Right lobe of liver (tissue), 6 donors: ENCODE data around the gene POLR2J2. TPM values are rescaled to one million over a fixed set of nuclear protein-coding genes. Genes with fewer than 3 reads are reported as not detected.
"Not testable (repeated sequence)": the region's sequence is repeated elsewhere in the genome, so short reads cannot be mapped to it uniquely, and the experiment has no call there.

ENCODE experiments used
- ATAC-seq, 4 donors: fragments of 200-7000 bp; cut with Tn5 transposase; one replicate each; pipeline ENCODE4 v1.9.1; 2020; ENCODE audit warnings: mild to moderate bottlenecking in 4 of 4, moderate library complexity in 4 of 4
- DNase-seq, 3 donors: peaks; one replicate each; pipeline ENCODE4 v3.0.0-alpha.2; 2020
- H3K27ac ChIP-seq, 3 donors: fragments of 200-600 bp; one replicate each; pipeline ENCODE4 v1.8.0; 2022
- H3K27me3 ChIP-seq, 2 donors: fragments of 200-600 bp; one replicate each; pipeline ENCODE4 v1.8.0; 2022
- H3K36me3 ChIP-seq, 4 donors: fragments of 200-600 bp; sonication (generic) in 1 of 4; one replicate each; pipeline versions ENCODE4 v1.5.1 to v1.8.0; 2017 to 2022; ENCODE audit warnings: control low read depth in 1 of 4
- H3K4me1 ChIP-seq, 4 donors: fragments of 200-600 bp; sonication (generic) in 1 of 4; one replicate each; pipeline versions ENCODE4 v1.5.1 to v1.8.0; 2017 to 2022; ENCODE audit warnings: control low read depth in 1 of 4
- H3K4me3 ChIP-seq, 3 donors: fragments of 200-600 bp; one replicate each; pipeline ENCODE4 v1.8.0; 2022
- H3K9me3 ChIP-seq, 4 donors: fragments of 200-600 bp; sonication (generic) in 1 of 4; one replicate each; pipeline versions ENCODE4 v1.5.1 to v1.8.0; 2017 to 2022; ENCODE audit warnings: control low read depth in 1 of 4
- WGBS: methylation state at CpG from one replicate; pipeline ENCODE4 v1.1.6; 2018; ENCODE audit warnings: low coverage, low lambda C conversion rate; ENCODE audit not compliant: insufficient coverage; ENCODE audit errors: missing lambda C conversion rate; 5-methylcytosine and 5-hydroxymethylcytosine counted together
- intact Hi-C, 2 donors: fragments of 100-400 bp; cut with DNase I; formaldehyde crosslinking; loops; one replicate each; pipeline versions ENCODE4 v1.11.2 to v1.14.1; 2022
- long read RNA-seq: library from polyadenylated mRNA; unstranded; transcript quantifications from one replicate; pipeline ENCODE4 v2.0.0, GENCODE V29; 2019
- total RNA-seq, 6 experiments: library from RNA; depleted of rRNA in 2 of 6; stranded (reverse); fragments of >200 nt in 2 of 6; fragmentation: NEBNext Ultra II Directional in 3 of 6; extraction: Animal tissue kit (Norgen Biotek cat#: 25700) in 3 of 6; gene quantifications; one replicate each; pipeline versions ENCODE4 v1.1.0 to v1.2.4, GENCODE V29; 2016 to 2023
- donor health status: DM: no; HTN: yes; CAD: no.
- donor health status: DM: no; HTN: no; CAD: no.
- donor health status: DM: no; HTN: no; CAD: no.
- donor health status: DM: no; HTN: yes; CAD: no.
- donor health status: DM: no; HTN: yes; CAD: no.

Gene POLR2J2
- 1 to 10 TPM in 4 of 6 experiments, under 1 TPM in 2; 0.25 to 9.5 (median 5.2) TPM for total RNA-seq
- long read RNA-seq, partial matches to known transcripts, result 0 of 1 reads
- long read RNA-seq, other reads (novel, unspliced or antisense), result 0 of 1 reads

- H3K27me3 ChIP-seq, intact Hi-C loops, DNase-seq, H3K36me3 ChIP-seq, H3K4me1 ChIP-seq, H3K27ac ChIP-seq, H3K9me3 ChIP-seq: not testable (repeated sequence)
- no CpG with 5 or more reads among the region's 63 CpGs for WGBS
- peak within 1 kb of the TSS in 1 of 3 donors; percentile 32 for H3K4me3 ChIP-seq
- peak; percentile 63 to 74 (median 68) for ATAC-seq
Observed at GRCh38 chr7:102671166-102671955, at the start of gene POLR2J2. TSS of gene POLR2J2 (minus strand) at chr7:102671663. CDS start at chr7:102671601, 62 bp downstream.

- intact Hi-C loops, H3K4me3 ChIP-seq, H3K4me1 ChIP-seq, H3K27ac ChIP-seq, H3K9me3 ChIP-seq, H3K36me3 ChIP-seq, H3K27me3 ChIP-seq, DNase-seq: not testable (repeated sequence)
- ATAC-seq, result peak in 1 of 4 donors; percentile 48
Observed at GRCh38 chr7:102718491-102718890, 47.0 kb upstream of the POLR2J2 start.

- H3K4me3 ChIP-seq, H3K36me3 ChIP-seq, H3K4me1 ChIP-seq, H3K27me3 ChIP-seq, intact Hi-C loops, H3K27ac ChIP-seq, H3K9me3 ChIP-seq, DNase-seq: not testable (repeated sequence)
- 79% methylated on average over 2 of the region's 3 CpGs for WGBS
- ATAC-seq, result peak in 1 of 4 donors; percentile 20
Observed at GRCh38 chr7:102715718-102716117, 44.3 kb upstream of the POLR2J2 start.

- H3K27ac ChIP-seq, H3K27me3 ChIP-seq, H3K36me3 ChIP-seq, ATAC-seq, DNase-seq, H3K4me1 ChIP-seq, intact Hi-C loops, H3K9me3 ChIP-seq, H3K4me3 ChIP-seq: not testable (repeated sequence)
- 94% methylated on average over 4 of the region's 6 CpGs for WGBS
Observed at GRCh38 chr7:102714774-102715522, 43.5 kb upstream of the POLR2J2 start.

- no CpG with 5 or more reads among the region's 1 CpG for WGBS
- intact Hi-C loops, H3K27ac ChIP-seq, H3K9me3 ChIP-seq, H3K27me3 ChIP-seq, DNase-seq, H3K4me3 ChIP-seq, H3K36me3 ChIP-seq, H3K4me1 ChIP-seq: not testable (repeated sequence)
- peak; percentile 27 to 38 (median 36) for ATAC-seq
Observed at GRCh38 chr7:102713691-102714080, 42.2 kb upstream of the POLR2J2 start.

- H3K27me3 ChIP-seq, H3K9me3 ChIP-seq, H3K4me1 ChIP-seq, intact Hi-C loops, DNase-seq, H3K4me3 ChIP-seq, H3K27ac ChIP-seq, H3K36me3 ChIP-seq: not testable (repeated sequence)
- peak in 1 of 4 donors; percentile 13 for ATAC-seq
- 29% methylated on average over 5 of the region's 5 CpGs for WGBS
Observed at GRCh38 chr7:102713011-102713690, 41.7 kb upstream of the POLR2J2 start.

GRCh38 chr7:102698962-102699750 is 27.7 kb upstream of the POLR2J2 start:
- H3K27ac ChIP-seq, H3K9me3 ChIP-seq, H3K4me1 ChIP-seq, ATAC-seq, H3K27me3 ChIP-seq, H3K4me3 ChIP-seq, intact Hi-C loops, H3K36me3 ChIP-seq, DNase-seq: not testable (repeated sequence)
- 59% methylated on average over 5 of the region's 9 CpGs for WGBS

- ATAC-seq, DNase-seq, H3K27me3 ChIP-seq, H3K36me3 ChIP-seq, H3K27ac ChIP-seq, H3K4me3 ChIP-seq, H3K4me1 ChIP-seq, H3K9me3 ChIP-seq, intact Hi-C loops: not testable (repeated sequence)
- WGBS, result 70% methylated on average over 3 of the region's 5 CpGs
Observed at GRCh38 chr7:102697642-102698512, 26.4 kb upstream of the POLR2J2 start.

GRCh38 chr7:102696009-102696408 is 24.5 kb upstream of the POLR2J2 start:
- H3K36me3 ChIP-seq, intact Hi-C loops, H3K9me3 ChIP-seq, H3K4me1 ChIP-seq, H3K4me3 ChIP-seq, ATAC-seq, H3K27me3 ChIP-seq, H3K27ac ChIP-seq, DNase-seq: not testable (repeated sequence)
- no CpG with 5 or more reads among the region's 2 CpGs for WGBS

GRCh38 chr7:102695033-102695552 is 23.6 kb upstream of the POLR2J2 start:
- ATAC-seq, H3K9me3 ChIP-seq, H3K4me3 ChIP-seq, H3K4me1 ChIP-seq, H3K36me3 ChIP-seq, DNase-seq, intact Hi-C loops, H3K27ac ChIP-seq, H3K27me3 ChIP-seq: not testable (repeated sequence)
- 0% methylated on average over 1 of the region's 3 CpGs for WGBS
